ENCODE data around the gene SLC39A2.

SLC39A2 gene

DNA sequence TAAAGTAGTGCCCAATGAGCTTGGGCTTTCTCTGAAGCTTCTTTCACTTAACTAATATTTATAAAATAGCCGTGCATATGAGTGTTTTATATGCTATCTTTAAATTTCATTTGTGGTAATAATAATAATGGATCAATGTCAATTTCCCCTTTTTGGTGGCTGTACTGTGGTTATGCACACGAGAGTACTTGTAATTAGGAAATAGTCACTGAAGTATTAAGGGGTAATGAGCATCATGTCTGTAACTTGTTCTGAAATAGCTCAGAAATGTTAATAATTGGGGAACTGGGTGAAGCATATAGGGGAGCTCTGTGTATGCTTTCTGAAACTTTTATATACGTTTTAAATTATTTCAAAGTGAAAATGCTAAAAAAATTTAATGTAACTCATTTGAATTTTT, 51.5 kb downstream of the SLC39A2 start:
- no peak for DNase-seq

All from NCI-H146 (cell line).